ENCODE data around the gene FCGR2B.
"Not testable (repeated sequence)": the region's sequence is repeated elsewhere in the genome, so short reads cannot be mapped to it uniquely, and the experiment has no call there.

The FCGR2B gene

GRCh38 chr1:161662684-161663339, at the start of gene FCGR2B:
TSS of gene FCGR2B (plus strand) at chr1:161663143. CDS start at chr1:161663242, 99 bp downstream.
- DNase-seq (ENCODE audit: low read depth in 3 of 3) = not testable (repeated sequence)

DNA sequence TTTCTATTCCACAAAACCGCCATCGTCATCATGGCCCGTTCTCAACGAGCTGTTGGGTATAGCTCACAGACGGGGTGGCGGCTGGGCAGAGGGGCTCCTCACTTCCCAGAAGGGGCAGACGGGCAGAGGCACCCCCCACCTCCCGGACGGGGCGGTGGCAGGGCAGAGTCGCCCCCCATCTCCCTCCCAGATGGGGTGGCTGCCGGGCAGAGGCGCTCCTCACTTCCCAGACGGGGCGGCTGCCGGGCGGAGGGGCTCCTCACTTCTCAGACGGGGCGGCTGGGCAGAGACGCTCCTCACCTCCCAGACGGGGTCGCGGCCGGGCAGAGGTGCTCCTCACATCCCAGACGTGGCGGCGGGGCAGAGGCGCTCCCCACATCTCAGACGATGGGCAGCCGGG, 46.5 kb upstream of the FCGR2B start:
- not testable (repeated sequence) for DNase-seq (ENCODE audit: low read depth in 3 of 3)

DNA sequence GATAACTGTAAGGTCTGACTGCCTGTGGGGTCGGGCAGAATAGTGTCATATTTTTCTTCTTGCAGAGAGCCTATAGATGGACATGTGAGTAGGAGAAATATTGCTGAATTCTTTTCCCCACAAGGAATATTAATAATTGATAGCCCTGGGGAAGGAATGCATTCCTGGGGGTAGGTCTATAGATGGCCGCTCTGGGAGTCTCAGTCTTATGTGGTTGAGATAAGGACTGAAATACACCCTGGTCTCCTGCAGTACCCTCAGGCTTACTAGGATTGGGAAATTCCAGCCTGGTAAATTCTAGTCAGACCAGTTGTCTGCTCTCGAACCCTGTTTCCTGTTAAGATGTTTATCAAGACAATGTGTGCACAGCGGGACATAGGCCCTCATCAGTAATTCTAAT, 44.4 kb upstream of the FCGR2B start:
- DNase-seq (ENCODE audit: low read depth in 3 of 3) = not testable (repeated sequence)

DNA sequence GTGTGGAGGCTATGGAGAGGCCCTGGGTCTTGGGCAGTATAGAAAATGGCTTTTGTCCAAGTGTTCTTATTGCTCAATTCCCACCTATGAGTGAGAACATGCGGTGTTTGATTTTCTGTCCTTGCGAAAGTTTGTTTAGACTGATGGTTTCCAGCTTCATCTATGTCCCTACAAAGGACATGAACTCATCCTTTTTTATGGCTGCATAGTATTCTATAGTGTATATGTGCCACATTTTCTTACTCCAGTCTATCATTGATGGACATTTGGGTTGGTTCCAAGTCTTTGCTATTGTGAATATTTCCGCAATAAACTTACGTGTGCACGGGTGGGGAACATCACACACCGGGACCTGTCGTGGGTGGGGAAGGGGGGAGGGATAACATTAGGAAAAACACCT, 42.5 kb upstream of the FCGR2B start:
- DNase-seq (ENCODE audit: low read depth in 3 of 3) = not testable (repeated sequence)

DNA sequence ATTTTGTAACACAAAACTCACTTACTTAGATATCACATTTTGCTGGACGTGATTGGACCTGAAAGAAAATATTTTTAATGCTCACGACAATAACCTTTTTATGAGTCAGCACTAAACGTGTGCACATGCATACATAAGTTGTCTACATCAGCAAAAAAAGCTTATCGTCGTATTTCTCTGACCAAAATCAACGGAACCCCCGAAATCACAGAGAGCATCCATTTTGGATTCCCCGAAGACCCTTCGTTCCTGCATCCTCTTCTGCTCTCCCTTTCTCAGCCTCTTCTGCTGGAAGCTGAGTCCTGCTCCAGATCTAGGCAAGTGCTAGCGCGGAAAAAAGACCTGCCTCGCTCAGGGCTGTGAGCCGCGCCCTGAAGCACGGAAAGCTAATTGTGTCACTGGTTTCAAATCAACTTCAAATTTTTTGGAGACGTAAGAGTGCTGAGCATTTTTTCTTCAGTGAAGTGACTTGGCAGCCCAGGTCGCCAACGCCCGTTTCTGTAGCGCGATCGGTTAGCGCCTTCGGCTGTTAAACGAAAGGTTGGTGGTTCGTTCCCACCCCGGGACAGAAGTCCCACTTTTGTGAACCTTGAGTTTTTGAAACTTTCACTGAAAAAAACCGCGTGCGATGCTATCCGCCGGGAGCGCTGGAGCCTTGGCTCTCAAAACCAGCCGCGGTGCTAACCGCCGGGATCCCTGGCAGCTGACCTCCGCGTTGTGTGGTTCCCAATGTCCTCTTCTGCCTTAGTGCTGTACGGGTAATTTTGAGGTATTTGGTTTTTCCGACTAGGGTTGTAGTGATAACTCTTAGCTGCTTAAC, 41.6 kb upstream of the FCGR2B start:
- DNase-seq (ENCODE audit: low read depth in 3 of 3) = peak; percentile 72 to 85 (median 79)

DNA sequence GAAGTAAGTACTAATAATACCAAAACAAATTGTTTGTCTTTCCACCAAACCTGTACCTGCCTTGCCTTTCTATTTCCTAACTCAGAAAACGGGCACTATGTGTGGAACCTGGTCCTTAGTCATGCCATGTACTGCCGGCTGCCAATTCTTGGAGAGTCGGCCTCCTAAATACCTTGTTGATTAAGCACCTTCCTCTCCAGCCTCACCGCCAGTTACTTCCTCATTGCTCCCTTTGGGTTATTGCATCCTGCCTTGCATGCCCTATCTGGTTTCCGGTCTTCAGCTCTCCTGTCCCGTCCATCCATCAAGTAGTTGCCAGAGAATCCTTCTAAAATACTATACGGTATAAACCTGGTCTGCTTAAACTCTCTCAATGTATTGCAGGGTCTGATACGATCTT, 40.9 kb upstream of the FCGR2B start:
- DNase-seq (ENCODE audit: low read depth in 3 of 3) = not testable (repeated sequence)

DNA sequence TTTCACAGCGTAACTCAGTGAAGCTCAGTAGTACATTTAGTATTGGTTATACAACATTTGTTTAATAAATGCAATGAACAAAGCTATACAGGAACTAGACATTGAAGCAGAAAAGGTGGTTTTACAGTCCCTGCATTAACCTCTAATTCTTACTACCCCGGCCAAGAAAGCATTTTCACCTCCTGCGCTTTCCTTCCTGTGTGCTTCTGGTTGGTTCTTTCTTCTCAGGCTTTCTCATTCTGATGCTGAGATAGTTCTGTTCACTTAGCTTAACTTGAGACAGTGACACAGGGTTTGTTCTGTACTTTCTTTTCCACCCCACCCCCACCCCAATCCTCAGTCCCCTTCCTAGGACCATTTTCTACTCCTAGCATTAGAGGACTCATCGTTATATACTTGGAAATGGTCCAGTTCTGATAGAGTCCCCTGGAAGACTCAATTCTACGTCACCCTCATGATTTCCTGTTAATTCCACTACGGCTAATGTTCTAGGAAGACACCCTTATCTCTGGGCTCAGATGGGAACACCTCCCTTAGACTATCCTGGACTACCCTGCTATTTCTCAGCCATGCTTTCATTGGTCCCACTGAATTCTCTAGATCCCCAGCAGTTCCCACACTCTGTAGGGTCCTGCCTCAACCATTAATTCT, 39.4 kb upstream of the FCGR2B start:
- not testable (repeated sequence) for DNase-seq (ENCODE audit: low read depth in 3 of 3)

DNA sequence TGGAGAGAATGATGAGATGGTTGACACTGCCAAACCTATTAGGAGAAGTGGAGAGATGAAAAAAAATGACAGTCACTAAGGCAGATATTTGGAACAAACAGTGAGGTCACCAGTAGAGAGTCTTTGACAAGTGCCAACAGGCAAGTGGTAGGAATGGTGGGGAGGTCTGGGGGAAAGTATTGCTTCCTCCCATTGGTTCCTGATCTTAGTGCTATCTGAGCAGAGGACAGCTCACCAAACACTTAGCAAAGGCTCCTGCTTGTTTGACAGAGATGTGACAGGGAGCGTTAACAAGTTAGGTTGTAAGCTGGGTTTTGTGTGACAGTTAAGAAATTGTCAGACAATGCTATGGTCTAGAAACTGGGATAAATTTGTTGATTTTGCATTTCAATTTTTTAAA, 38.3 kb upstream of the FCGR2B start:
- DNase-seq (ENCODE audit: low read depth in 3 of 3) = not testable (repeated sequence)

- not testable (repeated sequence) for DNase-seq (ENCODE audit: low read depth in 3 of 3)
These were observed 36.3 kb upstream of the FCGR2B start for GRCh38 chr1:161626445-161627146.

DNA sequence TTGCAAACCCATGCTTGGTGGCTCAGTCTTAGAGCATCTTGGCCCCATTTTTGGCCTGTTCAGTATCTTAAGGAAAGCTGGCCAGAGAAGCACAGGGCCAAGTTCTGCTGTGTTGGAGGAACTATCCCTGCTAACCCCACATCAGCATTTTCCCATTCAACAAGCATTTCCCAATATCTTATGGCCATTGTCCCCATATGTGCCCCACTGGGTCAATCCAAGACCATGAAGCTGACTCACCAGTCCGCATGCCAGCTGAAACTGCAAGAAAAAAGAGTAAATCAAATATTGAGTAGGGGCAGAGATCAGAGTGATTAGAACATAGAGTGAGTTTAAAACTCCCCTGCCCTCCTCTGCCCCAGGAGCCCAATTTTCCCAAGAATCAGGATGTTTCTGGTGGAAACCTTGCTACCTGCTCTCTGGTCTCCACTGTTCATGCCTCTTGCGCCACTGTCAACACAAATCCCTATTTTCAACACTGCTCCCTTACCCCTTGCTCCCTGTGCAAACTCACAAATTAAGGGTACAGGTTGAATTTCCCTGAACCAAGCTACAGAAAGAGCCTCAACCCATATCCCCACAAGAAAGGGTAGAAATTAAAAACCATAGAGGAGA, 32.7 kb upstream of the FCGR2B start:
- not testable (repeated sequence) for DNase-seq (ENCODE audit: low read depth in 3 of 3)

DNA sequence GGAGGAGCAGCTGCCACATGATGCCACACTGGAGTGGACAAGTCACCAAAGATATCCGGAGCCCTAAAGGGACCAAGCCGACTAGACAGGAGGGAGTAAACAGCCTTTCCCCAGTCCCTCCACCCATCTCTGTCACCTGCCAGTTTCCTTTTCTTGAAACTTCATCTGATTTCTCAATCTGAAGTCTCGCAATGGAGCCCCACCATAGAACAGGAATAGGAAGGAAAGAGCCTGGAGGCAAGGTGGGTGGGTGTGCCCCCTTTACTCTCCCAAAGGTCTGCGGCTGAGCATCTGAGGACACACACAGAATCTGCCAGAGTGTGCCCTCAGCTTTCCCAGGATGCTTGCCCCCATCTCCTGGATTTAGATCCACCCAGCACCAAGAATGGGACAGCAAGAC, 31.9 kb upstream of the FCGR2B start, which contains the start of gene FCGR3B:
Gene FCGR3B, minus strand, starts transcription at position 101 of the 400 bp plus-strand sequence. Its CDS starts 82 bp downstream, at position 19.
- no peak for DNase-seq (ENCODE audit: low read depth in 3 of 3)

GRCh38 chr1:161634993-161635392, 27.9 kb upstream of the FCGR2B start:
- not testable (repeated sequence) for DNase-seq (ENCODE audit: low read depth in 3 of 3)

GRCh38 chr1:161636189-161636782, 26.7 kb upstream of the FCGR2B start:
- DNase-seq (ENCODE audit: low read depth in 3 of 3) = not testable (repeated sequence)

GRCh38 chr1:161636976-161637375, 26.0 kb upstream of the FCGR2B start:
- not testable (repeated sequence) for DNase-seq (ENCODE audit: low read depth in 3 of 3)

DNA sequence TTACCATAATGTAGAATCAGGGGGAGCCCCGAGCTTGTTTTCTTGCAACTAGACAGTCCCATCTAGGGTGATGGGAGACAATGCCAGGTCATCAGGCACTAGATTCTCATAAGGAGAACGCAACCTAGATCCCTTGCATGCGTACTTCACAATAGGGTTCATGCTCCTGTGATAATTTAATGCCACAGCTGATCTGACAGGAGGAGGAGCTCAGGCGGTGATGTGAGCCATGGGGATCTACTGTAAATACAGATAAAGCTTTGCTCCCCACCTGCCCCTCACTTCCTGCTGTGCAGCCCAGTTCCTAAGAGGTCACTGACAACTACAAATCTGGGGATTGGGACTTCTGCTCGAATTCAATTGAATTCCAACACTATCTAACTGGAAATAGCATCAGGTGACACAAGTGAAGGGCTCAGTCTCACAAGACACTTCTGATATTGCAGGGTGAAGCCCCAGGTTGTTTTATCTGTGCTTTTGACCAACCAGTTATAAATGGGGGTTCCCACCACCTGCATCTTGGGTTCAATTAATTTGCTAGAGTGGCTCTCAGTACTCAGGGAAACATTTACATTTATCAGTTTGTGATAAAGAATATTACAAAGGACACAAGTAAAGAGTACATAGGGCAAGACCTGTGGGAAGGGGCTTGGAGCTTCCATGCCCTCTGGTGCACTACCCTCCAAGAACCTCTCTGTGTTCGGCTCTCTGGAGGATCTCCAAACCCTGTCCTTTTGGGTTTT, 24.5 kb upstream of the FCGR2B start:
- DNase-seq (ENCODE audit: low read depth in 3 of 3) = not testable (repeated sequence)

GRCh38 chr1:161639203-161639602, 23.7 kb upstream of the FCGR2B start:
- not testable (repeated sequence) for DNase-seq (ENCODE audit: low read depth in 3 of 3)

- DNase-seq (ENCODE audit: low read depth in 3 of 3) = not testable (repeated sequence)
These were observed 20.2 kb upstream of the FCGR2B start for GRCh38 chr1:161642697-161643096.

- DNase-seq (ENCODE audit: low read depth in 3 of 3) = not testable (repeated sequence)
These were observed 19.3 kb upstream of the FCGR2B start for GRCh38 chr1:161643481-161644208.

- not testable (repeated sequence) for DNase-seq (ENCODE audit: low read depth in 3 of 3)
These were observed 18.1 kb upstream of the FCGR2B start for GRCh38 chr1:161644855-161645254.

Measured in stimulated activated CD4-positive, alpha-beta T cell treated with anti-CD3 and anti-CD28 coated beads, TNF-alpha, amount 100 ng/mL, for 4 hours (primary cell).